H9 (cell line): ENCODE data around the gene NLRP14. TPM values are rescaled to one million over a fixed set of nuclear protein-coding genes. Genes with fewer than 3 reads are reported as not detected.

Experiments
- DNase-seq: peaks from one replicate; pipeline ENCODE4 v3.0.0-alpha.2; 2017
- H2AFZ ChIP-seq: one replicate; pipeline ENCODE4 v1.6.1; 2013; ENCODE audit warnings: mild to moderate bottlenecking, low read length, control low read depth, moderate library complexity
- H2AK5ac ChIP-seq: 2 replicates; pipeline ENCODE4 v1.6.1; 2013; ENCODE audit warnings: low read length, control low read depth, mixed read lengths; ENCODE audit not compliant: insufficient read length
- H2BK120ac ChIP-seq: one replicate; pipeline ENCODE4 v1.6.1; 2013; ENCODE audit warnings: low read depth, mild to moderate bottlenecking, low read length, control low read depth, inconsistent platforms; ENCODE audit not compliant: poor library complexity, severe bottlenecking
- H2BK12ac ChIP-seq: 2 replicates; pipeline ENCODE4 v1.6.1; 2013; ENCODE audit warnings: low read length, control low read depth, mixed read lengths, low read depth; ENCODE audit not compliant: insufficient read length
- H2BK15ac ChIP-seq: 2 replicates; pipeline ENCODE4 v1.6.1; 2013; ENCODE audit warnings: low read depth, low read length, control low read depth
- H2BK20ac ChIP-seq: one replicate; pipeline ENCODE4 v1.6.1; 2013; ENCODE audit warnings: low read depth, mild to moderate bottlenecking, low read length, control low read depth, inconsistent platforms; ENCODE audit not compliant: poor library complexity, severe bottlenecking
- H2BK5ac ChIP-seq: 2 replicates; pipeline ENCODE4 v1.6.1; 2013; ENCODE audit warnings: low read length, control low read depth, mixed read lengths; ENCODE audit not compliant: insufficient read length
- H3K14ac ChIP-seq: 2 replicates; pipeline ENCODE4 v1.6.1; 2013; ENCODE audit warnings: low read length, control low read depth; ENCODE audit not compliant: insufficient read depth
- H3K18ac ChIP-seq: 2 replicates; pipeline ENCODE4 v1.6.1; 2013; ENCODE audit warnings: low read depth, mild to moderate bottlenecking, mixed read lengths, low read length, control low read depth; ENCODE audit not compliant: insufficient read length
- H3K23ac ChIP-seq: 2 replicates; pipeline ENCODE4 v1.6.1; 2013; ENCODE audit warnings: low read length, control low read depth, mixed read lengths, low read depth; ENCODE audit not compliant: insufficient read length
- H3K23me2 ChIP-seq: 2 replicates; pipeline ENCODE4 v1.6.1; 2013; ENCODE audit warnings: low read depth, mild to moderate bottlenecking, mixed read lengths, low read length, control low read depth; ENCODE audit not compliant: insufficient read length, poor library complexity, severe bottlenecking
- H3K27ac ChIP-seq: 2 replicates; pipeline ENCODE4 v1.5.1; 2013; ENCODE audit warnings: low read length, control low read depth, mixed read lengths, low read depth; ENCODE audit not compliant: insufficient read length
- H3K27me3 ChIP-seq: 2 replicates; pipeline ENCODE4 v1.6.1; 2013; ENCODE audit warnings: low read length, control low read depth, inconsistent platforms; ENCODE audit not compliant: insufficient read depth
- H3K4ac ChIP-seq: 2 replicates; pipeline ENCODE4 v1.6.1; 2013; ENCODE audit warnings: low read depth, mild to moderate bottlenecking, control low read depth, inconsistent platforms, low read length, moderate library complexity
- H3K4me1 ChIP-seq: 2 replicates; pipeline ENCODE4 v1.6.1; 2013; ENCODE audit warnings: low read length, control low read depth, inconsistent platforms; ENCODE audit not compliant: insufficient read depth
- H3K4me2 ChIP-seq: 2 replicates; pipeline ENCODE4 v1.6.1; 2013; ENCODE audit warnings: low read length, control low read depth, mixed read lengths; ENCODE audit not compliant: insufficient read length, insufficient read depth
- H3K56ac ChIP-seq: 2 replicates; pipeline ENCODE4 v1.6.1; 2013; ENCODE audit warnings: low read depth, mild to moderate bottlenecking, mixed read lengths, low read length, control low read depth; ENCODE audit not compliant: insufficient read length
- H3K79me1 ChIP-seq: 2 replicates; pipeline ENCODE4 v1.6.1; 2013; ENCODE audit warnings: low read depth, mild to moderate bottlenecking, moderate library complexity, low read length, control low read depth, inconsistent platforms; ENCODE audit not compliant: insufficient read depth, poor library complexity, severe bottlenecking
- H3K79me2 ChIP-seq: 2 replicates; pipeline ENCODE4 v1.6.1; 2013; ENCODE audit warnings: low read length, control low read depth, inconsistent platforms; ENCODE audit not compliant: insufficient read depth
- H3K9ac ChIP-seq: 2 replicates; pipeline ENCODE4 v1.6.1; 2013; ENCODE audit warnings: low read length, control low read depth, mixed read lengths; ENCODE audit not compliant: insufficient read length; ENCODE audit errors: extremely low read depth
- H3K9me3 ChIP-seq: one replicate; pipeline ENCODE4 v1.6.1; 2013; ENCODE audit warnings: low read depth, low read length, inconsistent platforms; ENCODE audit not compliant: control insufficient read depth
- H3T11ph ChIP-seq: one replicate; pipeline ENCODE4 v1.6.1; 2013; ENCODE audit warnings: mild to moderate bottlenecking, low read length, control low read depth, inconsistent platforms
- H4K20me1 ChIP-seq: one replicate; pipeline ENCODE4 v1.6.1; 2013; ENCODE audit not compliant: control insufficient read depth, insufficient read length, insufficient read depth
- H4K5ac ChIP-seq: 2 replicates; pipeline ENCODE4 v1.6.1; 2013; ENCODE audit warnings: low read depth, mild to moderate bottlenecking, mixed read lengths, low read length, control low read depth; ENCODE audit not compliant: insufficient read length
- H4K8ac ChIP-seq: replicated peaks from 2 replicates; pipeline ENCODE4 v1.6.1; 2013; ENCODE audit warnings: low read length, control low read depth, mixed read lengths, low read depth; ENCODE audit not compliant: insufficient read length
- H4K91ac ChIP-seq: 2 replicates; pipeline ENCODE4 v1.6.1; 2013; ENCODE audit warnings: low read depth, mild to moderate bottlenecking, moderate library complexity, mixed read lengths, low read length, control low read depth; ENCODE audit not compliant: insufficient read length
- H3K27ac Mint-ChIP-seq, 3 experiments: 2 replicates in 2 of 3; 3 replicates in 1 of 3; pipeline ENCODE4 v1.8.0; 2020 to 2021; ENCODE audit warnings: mixed read lengths in 3 of 3, mild to moderate bottlenecking in 1 of 3, moderate library complexity in 1 of 3
- H3K27me3 Mint-ChIP-seq: 2 replicates; pipeline ENCODE4 v1.8.0; 2021; ENCODE audit warnings: low read depth, mild to moderate bottlenecking, moderate library complexity, mixed read lengths
- H3K36me3 Mint-ChIP-seq, 3 experiments: 2 replicates in 2 of 3; 3 replicates in 1 of 3; pipeline ENCODE4 v1.8.0; 2020 to 2021; ENCODE audit warnings: low read depth in 3 of 3, mixed read lengths in 3 of 3; ENCODE audit not compliant: insufficient read depth in 1 of 3
- H3K4me1 Mint-ChIP-seq, 2 experiments: 2 replicates each; pipeline ENCODE4 v1.8.0; 2020; ENCODE audit warnings: mixed read lengths in 2 of 2
- H3K4me3 Mint-ChIP-seq, 2 experiments: 2 replicates in 1 of 2; 3 replicates in 1 of 2; pipeline ENCODE4 v1.8.0; 2020 to 2021; ENCODE audit warnings: mild to moderate bottlenecking in 2 of 2, mixed read lengths in 2 of 2, moderate library complexity in 1 of 2
- H3K9me3 Mint-ChIP-seq, 2 experiments: 2 replicates in 1 of 2; 3 replicates in 1 of 2; pipeline ENCODE4 v1.8.0; 2020; ENCODE audit warnings: mild to moderate bottlenecking in 2 of 2, mixed read lengths in 2 of 2, moderate library complexity in 1 of 2
- WGBS: extraction: QIAGEN DNeasy Blood & Tissue Kit; methylation state at CpG from one replicate; pipeline ENCODE4 v1.1.7; 2013; ENCODE audit warnings: missing lambda C conversion rate, low lambda C conversion rate, mixed read lengths; ENCODE audit not compliant: insufficient read length; ENCODE audit errors: extremely low coverage; 5-methylcytosine and 5-hydroxymethylcytosine counted together
- total RNA-seq: library from RNA; stranded (reverse); gene quantifications from 2 replicates; pipeline ENCODE4 v1.2.1, GENCODE V29; 2021
- TF ChIP-seq, protein P1 (sequence below): fragments of 200-600 bp; sonication (generic); conservative IDR thresholded peaks from 3 replicates; pipeline ENCODE4 v1.8.0; 2021; ENCODE audit warnings: antibody characterized with exemption, mild to moderate bottlenecking

The NLRP14 gene
- total RNA-seq, 1 experiment from 2014 or later: 0.07 TPM

DNA sequence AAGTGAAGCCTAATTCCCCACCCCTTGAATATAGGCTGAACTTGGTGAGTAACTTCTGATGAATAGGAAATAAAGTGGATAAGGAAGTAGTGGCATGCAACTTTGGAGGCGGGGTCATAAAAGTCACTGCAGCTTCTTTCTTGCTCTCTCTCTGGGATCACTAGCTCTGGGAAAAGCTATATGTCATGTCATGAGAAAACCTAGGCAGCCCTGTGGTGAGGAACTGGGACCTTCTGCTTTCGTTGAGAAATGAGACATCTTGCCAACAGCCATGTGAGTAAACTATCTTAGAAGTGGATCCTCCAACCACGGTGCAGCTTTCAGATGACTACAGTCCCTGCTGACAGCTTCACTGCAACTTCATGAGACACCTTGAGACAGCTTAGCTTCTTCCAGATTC, 15.8 kb upstream of the NLRP14 start:
- Histone ChIP-seq H2AFZ (no peak overlapping the region), H3K4me1 (no peaks in the 10 kb centered on the region), H3K14ac (no peak overlapping the region), H2BK5ac (no peak overlapping the region), H2BK20ac (no peak overlapping the region), H4K91ac (no peak overlapping the region), H3K27ac (no peak overlapping the region), H4K8ac (no peak overlapping the region), H3K9ac (no peak overlapping the region), H3K79me1 (no peaks in the 10 kb centered on the region), H3K23ac (no peak overlapping the region), H3K18ac (no peak overlapping the region), H2BK12ac (no peak overlapping the region), H4K20me1 (no peaks in the 10 kb centered on the region), H2AK5ac (no peak overlapping the region), H3K23me2 (no peaks in the 10 kb centered on the region), H3K27me3 (no peaks in the 10 kb centered on the region), H3K56ac (no peak overlapping the region), H3K79me2 (no peaks in the 10 kb centered on the region), H3K9me3 (no peaks in the 10 kb centered on the region), H3T11ph (no peak overlapping the region), H4K5ac (no peak overlapping the region), H2BK120ac (no peak overlapping the region), H3K4me2 (no peak overlapping the region), H3K4ac (no peak overlapping the region), H2BK15ac (no peak overlapping the region)
- Mint-ChIP-seq H3K36me3 (no peaks in the 10 kb centered on the region), H3K4me3 (no peak overlapping the region), H3K27ac (no peak overlapping the region), H3K27me3 (no peaks in the 10 kb centered on the region), H3K9me3 (no peaks in the 10 kb centered on the region), H3K4me1 (no peaks in the 10 kb centered on the region)
- TF ChIP-seq, protein P1, sequence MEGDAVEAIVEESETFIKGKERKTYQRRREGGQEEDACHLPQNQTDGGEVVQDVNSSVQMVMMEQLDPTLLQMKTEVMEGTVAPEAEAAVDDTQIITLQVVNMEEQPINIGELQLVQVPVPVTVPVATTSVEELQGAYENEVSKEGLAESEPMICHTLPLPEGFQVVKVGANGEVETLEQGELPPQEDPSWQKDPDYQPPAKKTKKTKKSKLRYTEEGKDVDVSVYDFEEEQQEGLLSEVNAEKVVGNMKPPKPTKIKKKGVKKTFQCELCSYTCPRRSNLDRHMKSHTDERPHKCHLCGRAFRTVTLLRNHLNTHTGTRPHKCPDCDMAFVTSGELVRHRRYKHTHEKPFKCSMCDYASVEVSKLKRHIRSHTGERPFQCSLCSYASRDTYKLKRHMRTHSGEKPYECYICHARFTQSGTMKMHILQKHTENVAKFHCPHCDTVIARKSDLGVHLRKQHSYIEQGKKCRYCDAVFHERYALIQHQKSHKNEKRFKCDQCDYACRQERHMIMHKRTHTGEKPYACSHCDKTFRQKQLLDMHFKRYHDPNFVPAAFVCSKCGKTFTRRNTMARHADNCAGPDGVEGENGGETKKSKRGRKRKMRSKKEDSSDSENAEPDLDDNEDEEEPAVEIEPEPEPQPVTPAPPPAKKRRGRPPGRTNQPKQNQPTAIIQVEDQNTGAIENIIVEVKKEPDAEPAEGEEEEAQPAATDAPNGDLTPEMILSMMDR: no peak
- DNase-seq: no peak
- no CpG with 5 or more reads among the region's 3 CpGs for WGBS
